ENCODE data around the gene RIT1. TPM values are rescaled to one million over a fixed set of nuclear protein-coding genes. Genes with fewer than 3 reads are reported as not detected.
A peak's percentile ranks its signal among the peaks of the same experiment; 100 is the strongest.

RIT1 gene
- total RNA-seq, 2 experiments from 2014 or later: 21.6 to 24.1 TPM

DNA sequence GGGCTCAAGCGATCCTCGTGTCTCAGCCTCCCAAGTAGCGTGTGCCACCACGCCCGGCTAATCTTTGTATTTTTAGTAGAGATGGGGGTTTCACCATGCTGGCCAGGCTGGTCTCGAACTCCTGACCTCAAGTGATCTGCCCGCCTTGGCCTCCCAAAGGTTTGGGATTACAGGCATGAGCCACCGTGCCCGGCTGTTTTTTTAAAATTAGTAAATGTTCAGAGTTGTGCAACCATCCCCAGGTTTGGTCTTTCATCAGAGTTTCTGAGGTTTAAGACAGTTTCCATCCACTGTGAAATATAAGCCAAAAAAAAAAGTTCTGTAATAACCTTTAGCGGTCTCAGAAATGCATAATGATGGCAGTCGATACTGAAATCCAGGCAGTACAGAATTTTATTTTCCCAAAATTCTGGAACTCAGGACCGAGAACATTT, 52.3 kb downstream of the RIT1 start:
- peak overlapping the region; percentile 94 for H3K4me3 Mint-ChIP-seq
- ChIA-PET POLR2A (interaction anchor here (0.9 to 1.4 kb wide), 3 partner anchors 8 to 392 kb away, joined by 3 to 4 read pairs (median 4); no protein-coding TSS in a partner anchor), CTCF (interaction anchor here (0.7 to 1.5 kb wide), 3 partner anchors 11 to 79 kb away, joined by 3 read pairs; no protein-coding TSS in a partner anchor)
- DNase-seq: peak; percentile 50
- H3K27ac Mint-ChIP-seq: peak overlapping the region; percentile 92
- H3K9me3 Mint-ChIP-seq: no peaks in the 10 kb centered on the region
- H3K27me3 Mint-ChIP-seq: peaks cover 1% of the 10 kb centered on the region
- no peak for TF ChIP-seq CTCF (IDR thresholded peaks at IDR 0.05)
- peaks cover 40% of the 10 kb centered on the region for H3K4me1 Mint-ChIP-seq (ENCODE audit: low read depth)
- intact Hi-C loops (cut with micrococcal nuclease): no loop called here
- H3K36me3 Mint-ChIP-seq (ENCODE audit: low read depth): peaks cover 7% of the 10 kb centered on the region
- ATAC-seq: peak; percentile 8

GRCh38 chr1:155856975-155857930, 53.9 kb downstream of the RIT1 start, which contains the start of gene GON4L:
GON4L (minus strand) TSS chr1:155857214; CDS start chr1:155853780, 3,434 bp downstream.
- POLR2A ChIA-PET: interaction anchor here (0.9 to 1.0 kb wide), 4 partner anchors 9 to 131 kb away, joined by 3 read pairs; partner anchors contain the start of gene ARHGEF2
- H3K4me1 Mint-ChIP-seq (ENCODE audit: low read depth): peaks cover 45% of the 10 kb centered on the region

GRCh38 chr1:155856257-155856974, 54.7 kb downstream of the RIT1 start:
- peak overlapping the region; percentile 96 for H3K27ac Mint-ChIP-seq
- no peak for TF ChIP-seq CTCF (IDR thresholded peaks at IDR 0.05)
- H3K4me3 Mint-ChIP-seq: peak overlapping the region; percentile 94
- peaks cover 49% of the 10 kb centered on the region for H3K4me1 Mint-ChIP-seq (ENCODE audit: low read depth)
- DNase-seq: no peak
- CTCF ChIA-PET: interaction anchor here (0.7 to 1.8 kb wide), 6 partner anchors 9 to 210 kb away, joined by 3 to 6 read pairs (median 4); no protein-coding TSS in a partner anchor
- peaks cover 1% of the 10 kb centered on the region for H3K27me3 Mint-ChIP-seq
- intact Hi-C loops (cut with micrococcal nuclease): no loop called here
- ATAC-seq: no peak
- H3K36me3 Mint-ChIP-seq (ENCODE audit: low read depth): peaks cover 24% of the 10 kb centered on the region
- POLR2A ChIA-PET: interaction anchor here (0.9 to 1.0 kb wide), 4 partner anchors 8 to 132 kb away, joined by 3 read pairs; partner anchors contain the start of gene ARHGEF2
- H3K9me3 Mint-ChIP-seq: no peaks in the 10 kb centered on the region

More at GRCh38 chr1:155856975-155857930, 53.9 kb downstream of the RIT1 start, which contains the start of gene GON4L:
- CTCF ChIA-PET: interaction anchor here (0.7 to 1.8 kb wide), 6 partner anchors 10 to 209 kb away, joined by 3 to 6 read pairs (median 4); no protein-coding TSS in a partner anchor
- no peak for TF ChIP-seq CTCF (IDR thresholded peaks at IDR 0.05)
- Mint-ChIP-seq H3K4me3 (peak within 1 kb of the TSS; percentile 94), H3K36me3 (ENCODE audit: low read depth) (peaks cover 18% of the 10 kb centered on the region), H3K9me3 (no peaks in the 10 kb centered on the region), H3K27ac (peak within 1 kb of the TSS; percentile 96), H3K27me3 (peaks cover 1% of the 10 kb centered on the region)
- ATAC-seq (peak; percentile 58), DNase-seq (peak; percentile 93)
- intact Hi-C loops (cut with micrococcal nuclease): no loop called here

DNA sequence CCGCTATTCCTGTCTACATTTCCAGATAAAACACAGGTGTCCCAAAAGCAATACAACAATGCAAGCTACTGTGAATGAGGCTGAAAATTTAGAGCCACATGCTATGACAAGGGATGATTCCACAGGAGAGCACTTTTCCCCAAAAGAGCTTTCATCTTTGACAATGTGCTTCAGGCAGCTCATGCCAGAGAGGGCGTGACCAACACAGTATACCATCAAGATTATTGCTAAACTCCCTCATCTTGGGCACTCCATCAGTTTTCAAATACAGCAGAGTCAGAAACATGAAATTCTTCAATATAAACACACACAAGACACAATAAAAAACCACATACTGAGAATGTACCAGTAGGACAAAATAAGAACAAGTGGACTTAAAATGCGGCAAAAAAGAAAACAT, 60.8 kb downstream of the RIT1 start:
- intact Hi-C loops (cut with micrococcal nuclease): no loop called here
- POLR2A ChIA-PET: interaction anchor here (0.7 to 1.7 kb wide), 2 partner anchors 8 to 396 kb away, joined by 3 to 4 read pairs; no protein-coding TSS in a partner anchor
- Mint-ChIP-seq H3K9me3 (no peaks in the 10 kb centered on the region), H3K36me3 (ENCODE audit: low read depth) (peaks cover 57% of the 10 kb centered on the region), H3K4me3 (no peak overlapping the region), H3K27ac (peak overlapping the region; percentile 16), H3K27me3 (no peaks in the 10 kb centered on the region), H3K4me1 (ENCODE audit: low read depth) (peaks cover 39% of the 10 kb centered on the region)
- CTCF ChIA-PET: no interaction called here
- TF ChIP-seq CTCF (IDR thresholded peaks at IDR 0.05): no peak
- no peak for ATAC-seq
- DNase-seq: no peak
